Cardiac fibroblast (primary cell): ENCODE results near the gene TAOK3.

Source experiments
- DNase-seq, 2 donors: peaks; one replicate each; pipeline versions ENCODE4 v3.0.0 to v3.0.0-alpha.2; 2010; ENCODE audit warnings: low read depth in 2 of 2
- H3K4me3 ChIP-seq, 2 donors: replicated peaks in 1 of 2; 1 replicate in 1 of 2; 2 replicates in 1 of 2; pipeline ENCODE4 v1.5.1; 2011; ENCODE audit warnings: low read depth in 2 of 2, low read length in 2 of 2, mild to moderate bottlenecking in 2 of 2, moderate library complexity in 1 of 2
- CTCF ChIP-seq: IDR thresholded peaks from one replicate; pipeline ENCODE4 v1.5.1; 2011; ENCODE audit warnings: low read depth, mild to moderate bottlenecking, low read length, inconsistent platforms

Gene TAOK3

GRCh38 chr12:118359541-118359915 lies 13.2 kb downstream of the TAOK3 start:
- no peak overlapping the region for H3K4me3 ChIP-seq
- TF ChIP-seq CTCF = no peak
- no peak for DNase-seq

GRCh38 chr12:118358612-118359540 lies 13.8 kb downstream of the TAOK3 start:
- no peak overlapping the region for H3K4me3 ChIP-seq
- peak in 1 of 2 donors; percentile 39 for DNase-seq
- no peak for TF ChIP-seq CTCF

- TF ChIP-seq CTCF = no peak
- H3K4me3 ChIP-seq = no peak overlapping the region
- no peak for DNase-seq
Measured at GRCh38 chr12:118358008-118358359, 14.7 kb downstream of the TAOK3 start.

- peak; percentile 77 to 91 for DNase-seq
- TF ChIP-seq CTCF = peak; percentile 15
- no peak overlapping the region for H3K4me3 ChIP-seq
Measured at GRCh38 chr12:118357257-118358007, 15.3 kb downstream of the TAOK3 start.

GRCh38 chr12:118356809-118357256 lies 15.9 kb downstream of the TAOK3 start:
- DNase-seq = peak; percentile 80 to 94
- no peak overlapping the region for H3K4me3 ChIP-seq
- TF ChIP-seq CTCF = no peak

- no peak overlapping the region for H3K4me3 ChIP-seq
- no peak for TF ChIP-seq CTCF
- DNase-seq = no peak
Measured at GRCh38 chr12:118355843-118356242, 16.9 kb downstream of the TAOK3 start.
